Measurements from ENCODE around the gene IL4R.

The IL4R gene

DNA sequence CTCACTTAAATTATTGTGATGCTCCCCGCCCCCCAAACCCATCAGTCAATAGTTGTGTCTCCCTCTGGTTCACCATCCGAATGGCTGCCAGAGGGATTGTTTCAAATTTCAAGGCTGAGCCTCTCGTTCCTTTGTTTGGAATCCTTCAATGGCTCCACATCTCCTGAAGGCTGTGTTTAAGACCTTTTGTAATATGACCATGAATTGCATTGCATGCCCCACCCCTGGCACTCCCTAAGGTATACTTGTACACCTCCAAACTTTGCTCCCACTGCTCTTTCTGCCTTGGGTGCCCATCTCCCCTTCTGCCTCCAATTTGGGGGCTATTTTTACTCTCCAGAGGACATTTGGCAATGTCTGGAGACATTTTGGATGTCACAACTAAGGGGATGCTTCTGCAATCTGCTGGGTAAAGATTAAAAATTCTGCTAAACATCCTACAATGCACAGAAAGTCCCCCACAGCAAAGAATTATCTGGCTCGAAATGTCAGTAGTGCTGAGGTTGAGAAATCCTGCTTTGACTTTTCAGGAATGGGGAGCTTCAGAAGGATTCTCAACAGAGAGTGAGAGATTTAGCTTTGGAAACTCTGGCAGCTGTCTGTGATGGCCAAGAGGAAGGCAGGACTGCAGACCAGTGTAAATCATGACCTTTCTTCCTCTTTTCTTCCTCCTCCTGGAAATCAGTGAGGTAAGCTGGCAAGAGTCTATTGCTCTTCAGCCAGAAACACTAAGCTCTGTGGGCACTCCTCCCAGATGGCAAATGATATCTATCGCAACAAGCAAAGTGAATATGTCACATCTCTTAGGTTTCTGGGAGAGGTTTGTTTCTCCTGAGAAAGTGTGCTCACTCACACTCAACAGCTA, 8.7 kb upstream of the IL4R start:
- H3K27me3 ChIP-seq (ENCODE audit: insufficient read depth, low read length) = no peaks in the 10 kb centered on the region
- no peaks in the 10 kb centered on the region for H3K79me2 ChIP-seq (ENCODE audit: control insufficient read depth, insufficient read depth, low read length, unreplicated experiment)
- H3K27ac ChIP-seq (ENCODE audit: low read depth, low read length) = no peak overlapping the region
- H3K4me1 ChIP-seq (ENCODE audit: control insufficient read depth, insufficient read depth, low read length, unreplicated experiment) = peaks cover 8% of the 10 kb centered on the region
- H3K4me3 ChIP-seq (ENCODE audit: low read depth, low read length) = no peak overlapping the region
- no peak overlapping the region for H2AFZ ChIP-seq (ENCODE audit: low read length, unreplicated experiment)
- H3K36me3 ChIP-seq (ENCODE audit: insufficient read depth, low read length) = no peaks in the 10 kb centered on the region

- Histone ChIP-seq H3K27ac (ENCODE audit: low read depth, low read length) (no peak overlapping the region), H3K27me3 (ENCODE audit: insufficient read depth, low read length) (no peaks in the 10 kb centered on the region), H3K79me2 (ENCODE audit: control insufficient read depth, insufficient read depth, low read length, unreplicated experiment) (no peaks in the 10 kb centered on the region), H2AFZ (ENCODE audit: low read length, unreplicated experiment) (no peak overlapping the region), H3K36me3 (ENCODE audit: insufficient read depth, low read length) (no peaks in the 10 kb centered on the region), H3K4me3 (ENCODE audit: low read depth, low read length) (no peak overlapping the region), H3K4me1 (ENCODE audit: control insufficient read depth, insufficient read depth, low read length, unreplicated experiment) (peaks cover 8% of the 10 kb centered on the region)
Measured at GRCh38 chr16:27305839-27306442, 7.8 kb upstream of the IL4R start.

GRCh38 chr16:27308792-27309191, 5.0 kb upstream of the IL4R start:
- H3K27me3 ChIP-seq (ENCODE audit: insufficient read depth, low read length) = no peaks in the 10 kb centered on the region
- no peaks in the 10 kb centered on the region for H3K36me3 ChIP-seq (ENCODE audit: insufficient read depth, low read length)
- no peak overlapping the region for H3K27ac ChIP-seq (ENCODE audit: low read depth, low read length)
- no peak overlapping the region for H2AFZ ChIP-seq (ENCODE audit: low read length, unreplicated experiment)
- H3K4me3 ChIP-seq (ENCODE audit: low read depth, low read length) = no peak overlapping the region
- H3K79me2 ChIP-seq (ENCODE audit: control insufficient read depth, insufficient read depth, low read length, unreplicated experiment) = no peaks in the 10 kb centered on the region
- peaks cover 3% of the 10 kb centered on the region for H3K4me1 ChIP-seq (ENCODE audit: control insufficient read depth, insufficient read depth, low read length, unreplicated experiment)

GRCh38 chr16:27310576-27311447, 3.0 kb upstream of the IL4R start:
- Histone ChIP-seq H3K79me2 (ENCODE audit: control insufficient read depth, insufficient read depth, low read length, unreplicated experiment) (peaks cover 9% of the 10 kb centered on the region), H3K4me3 (ENCODE audit: low read depth, low read length) (no peak overlapping the region), H3K27me3 (ENCODE audit: insufficient read depth, low read length) (no peaks in the 10 kb centered on the region), H2AFZ (ENCODE audit: low read length, unreplicated experiment) (no peak overlapping the region), H3K27ac (ENCODE audit: low read depth, low read length) (no peak overlapping the region), H3K4me1 (ENCODE audit: control insufficient read depth, insufficient read depth, low read length, unreplicated experiment) (peaks cover 13% of the 10 kb centered on the region), H3K36me3 (ENCODE audit: insufficient read depth, low read length) (no peaks in the 10 kb centered on the region)

GRCh38 chr16:27311448-27311830, 2.3 kb upstream of the IL4R start:
- H3K4me3 ChIP-seq (ENCODE audit: low read depth, low read length) = no peak overlapping the region
- H3K27me3 ChIP-seq (ENCODE audit: insufficient read depth, low read length) = no peaks in the 10 kb centered on the region
- H3K4me1 ChIP-seq (ENCODE audit: control insufficient read depth, insufficient read depth, low read length, unreplicated experiment) = peaks cover 19% of the 10 kb centered on the region
- no peak overlapping the region for H3K27ac ChIP-seq (ENCODE audit: low read depth, low read length)
- H3K79me2 ChIP-seq (ENCODE audit: control insufficient read depth, insufficient read depth, low read length, unreplicated experiment) = peaks cover 13% of the 10 kb centered on the region
- H2AFZ ChIP-seq (ENCODE audit: low read length, unreplicated experiment) = no peak overlapping the region
- no peaks in the 10 kb centered on the region for H3K36me3 ChIP-seq (ENCODE audit: insufficient read depth, low read length)

- Histone ChIP-seq H3K79me2 (ENCODE audit: control insufficient read depth, insufficient read depth, low read length, unreplicated experiment) (peaks cover 16% of the 10 kb centered on the region), H3K36me3 (ENCODE audit: insufficient read depth, low read length) (no peaks in the 10 kb centered on the region), H3K4me1 (ENCODE audit: control insufficient read depth, insufficient read depth, low read length, unreplicated experiment) (peaks cover 21% of the 10 kb centered on the region), H2AFZ (ENCODE audit: low read length, unreplicated experiment) (no peak overlapping the region), H3K27me3 (ENCODE audit: insufficient read depth, low read length) (no peaks in the 10 kb centered on the region), H3K27ac (ENCODE audit: low read depth, low read length) (no peak overlapping the region), H3K4me3 (ENCODE audit: low read depth, low read length) (no peak overlapping the region)
Measured at GRCh38 chr16:27311897-27312303, 1.9 kb upstream of the IL4R start.

DNA sequence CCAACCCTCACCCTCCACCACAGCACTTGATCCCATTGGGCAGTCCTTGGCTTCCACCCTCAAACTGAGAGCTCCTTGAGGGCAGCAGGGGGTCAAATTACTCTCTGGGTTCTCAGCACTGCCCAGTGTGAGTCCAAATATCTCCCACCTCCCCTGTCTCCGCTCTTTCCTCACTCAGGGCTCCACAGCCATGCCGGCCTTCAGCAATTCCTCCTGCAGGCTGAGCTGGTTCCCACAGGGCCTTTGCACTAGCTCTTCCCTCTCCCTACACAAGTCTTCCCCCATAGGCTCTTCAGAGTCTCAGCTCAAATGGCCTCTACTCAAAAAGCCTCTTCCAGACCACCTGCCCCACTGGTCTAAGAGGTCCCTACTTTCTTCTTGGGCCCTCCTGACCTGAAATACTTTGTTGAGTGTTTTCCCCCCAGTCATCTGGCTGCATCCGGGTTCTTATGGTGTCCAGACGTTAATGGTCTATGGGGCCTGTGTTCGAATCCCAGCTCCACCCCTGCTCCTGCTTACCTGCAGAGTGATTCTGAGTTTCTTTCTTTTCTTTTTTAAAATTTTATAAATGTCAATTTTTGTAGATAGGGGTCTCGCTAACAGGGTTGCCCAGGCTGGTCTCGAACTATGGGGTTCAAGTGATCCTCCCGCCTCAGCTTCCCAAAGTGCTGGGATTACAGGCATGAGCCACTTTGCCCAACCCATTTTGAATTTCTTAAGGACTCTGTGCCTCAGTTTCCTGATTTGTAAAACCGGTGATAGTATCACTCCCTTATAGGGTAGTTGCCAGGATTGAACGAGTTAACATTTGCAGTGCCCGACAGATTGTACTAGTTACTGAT, 973 bp upstream of the IL4R start:
- Histone ChIP-seq H2AFZ (ENCODE audit: low read length, unreplicated experiment) (no peak overlapping the region), H3K27ac (ENCODE audit: low read depth, low read length) (peak overlapping the region; percentile 89; the same call in 1 of the 2 replicates), H3K79me2 (ENCODE audit: control insufficient read depth, insufficient read depth, low read length, unreplicated experiment) (peaks cover 25% of the 10 kb centered on the region), H3K27me3 (ENCODE audit: insufficient read depth, low read length) (no peaks in the 10 kb centered on the region), H3K4me3 (ENCODE audit: low read depth, low read length) (peak overlapping the region; percentile 84), H3K4me1 (ENCODE audit: control insufficient read depth, insufficient read depth, low read length, unreplicated experiment) (peaks cover 21% of the 10 kb centered on the region), H3K36me3 (ENCODE audit: insufficient read depth, low read length) (no peaks in the 10 kb centered on the region)

DNA sequence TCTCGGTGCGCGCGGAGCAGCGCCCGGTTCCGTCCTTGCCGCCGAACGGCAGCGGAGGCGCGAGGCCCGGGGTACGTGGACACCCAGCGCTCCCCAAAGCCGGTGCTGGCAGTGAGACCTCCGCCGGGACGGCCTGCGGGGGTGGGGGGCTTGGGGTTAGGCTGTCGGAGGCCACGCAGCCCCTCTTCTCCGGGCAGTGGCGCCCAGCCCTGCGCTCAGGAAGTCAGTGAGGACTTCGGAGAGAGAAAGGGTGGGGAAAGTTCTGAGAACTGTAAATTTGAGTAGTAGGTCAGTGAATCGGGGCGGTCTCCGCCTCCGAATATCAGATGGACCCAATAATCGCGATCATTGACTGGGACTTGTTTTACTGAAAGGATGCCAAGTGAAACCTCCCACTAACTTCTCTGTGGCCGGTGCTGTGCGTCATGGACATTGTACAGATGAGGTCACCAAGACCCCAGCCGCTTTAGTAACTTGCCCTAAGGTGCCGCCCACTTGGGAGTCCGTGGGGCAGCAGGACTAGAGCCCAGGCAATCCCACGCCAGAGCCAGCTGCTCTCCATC, 468 bp downstream of the IL4R start:
- Histone ChIP-seq H3K79me2 (ENCODE audit: control insufficient read depth, insufficient read depth, low read length, unreplicated experiment) (peaks cover 40% of the 10 kb centered on the region), H3K36me3 (ENCODE audit: insufficient read depth, low read length) (no peaks in the 10 kb centered on the region), H3K27me3 (ENCODE audit: insufficient read depth, low read length) (no peaks in the 10 kb centered on the region), H3K4me3 (ENCODE audit: low read depth, low read length) (peak overlapping the region; percentile 84), H2AFZ (ENCODE audit: low read length, unreplicated experiment) (peak overlapping the region; percentile 43), H3K27ac (ENCODE audit: low read depth, low read length) (peak overlapping the region; percentile 89), H3K4me1 (ENCODE audit: control insufficient read depth, insufficient read depth, low read length, unreplicated experiment) (peaks cover 28% of the 10 kb centered on the region)

- Histone ChIP-seq H3K4me1 (ENCODE audit: control insufficient read depth, insufficient read depth, low read length, unreplicated experiment) (peaks cover 28% of the 10 kb centered on the region), H3K4me3 (ENCODE audit: low read depth, low read length) (peak overlapping the region; percentile 84), H3K27ac (ENCODE audit: low read depth, low read length) (peak overlapping the region; percentile 89), H3K36me3 (ENCODE audit: insufficient read depth, low read length) (no peaks in the 10 kb centered on the region), H3K27me3 (ENCODE audit: insufficient read depth, low read length) (no peaks in the 10 kb centered on the region), H2AFZ (ENCODE audit: low read length, unreplicated experiment) (no peak overlapping the region), H3K79me2 (ENCODE audit: control insufficient read depth, insufficient read depth, low read length, unreplicated experiment) (peaks cover 43% of the 10 kb centered on the region)
Measured at GRCh38 chr16:27314986-27315332, 1.2 kb downstream of the IL4R start.
